ENCODE data around the gene MCCC1. TPM values are rescaled to one million over a fixed set of nuclear protein-coding genes. Genes with fewer than 3 reads are reported as not detected.
"Not testable (repeated sequence)": the region's sequence is repeated elsewhere in the genome, so short reads cannot be mapped to it uniquely, and the experiment has no call there.

The MCCC1 gene
- total RNA-seq, 1 donor = 14.7 TPM

GRCh38 chr3:183015185-183015584 is 84.1 kb downstream of the MCCC1 start:
- no peak for TF ChIP-seq CTCF (IDR thresholded peaks at IDR 0.05; ENCODE audit: insufficient read depth, low read depth, low read length)
- no peak for DNase-seq (ENCODE audit: low read depth)
- no peak overlapping the region for H3K4me3 ChIP-seq (ENCODE audit: low read depth, low read length)

GRCh38 chr3:183013856-183014255 is 85.4 kb downstream of the MCCC1 start:
- DNase-seq (ENCODE audit: low read depth) = no peak
- H3K4me3 ChIP-seq (ENCODE audit: low read depth, low read length) = no peak overlapping the region
- no peak for TF ChIP-seq CTCF (IDR thresholded peaks at IDR 0.05; ENCODE audit: insufficient read depth, low read depth, low read length)

- no peak for TF ChIP-seq CTCF (IDR thresholded peaks at IDR 0.05; ENCODE audit: insufficient read depth, low read depth, low read length)
- H3K4me3 ChIP-seq (ENCODE audit: low read depth, low read length) = no peak overlapping the region
These were observed 86.2 kb downstream of the MCCC1 start for GRCh38 chr3:183013074-183013473.

GRCh38 chr3:183008800-183009199 is 90.5 kb downstream of the MCCC1 start:
- H3K4me3 ChIP-seq (ENCODE audit: low read depth, low read length) = no peak overlapping the region
- DNase-seq (ENCODE audit: low read depth) = peak; percentile 12
- no peak for TF ChIP-seq CTCF (IDR thresholded peaks at IDR 0.05; ENCODE audit: insufficient read depth, low read depth, low read length)

More at GRCh38 chr3:183013074-183013473, 86.2 kb downstream of the MCCC1 start:
- no peak for DNase-seq (ENCODE audit: low read depth)

GRCh38 chr3:183008303-183008702 is 91.0 kb downstream of the MCCC1 start:
- DNase-seq (ENCODE audit: low read depth) = no peak
- no peak overlapping the region for H3K4me3 ChIP-seq (ENCODE audit: low read depth, low read length)
- no peak for TF ChIP-seq CTCF (IDR thresholded peaks at IDR 0.05; ENCODE audit: insufficient read depth, low read depth, low read length)

GRCh38 chr3:183006396-183007002 is 92.8 kb downstream of the MCCC1 start:
- TF ChIP-seq CTCF (IDR thresholded peaks at IDR 0.05; ENCODE audit: insufficient read depth, low read depth, low read length) = no peak
- no peak overlapping the region for H3K4me3 ChIP-seq (ENCODE audit: low read depth, low read length)
- no peak for DNase-seq (ENCODE audit: low read depth)

GRCh38 chr3:182999767-183000166 is 99.5 kb downstream of the MCCC1 start:
- DNase-seq (ENCODE audit: low read depth) = no peak
- no peak overlapping the region for H3K4me3 ChIP-seq (ENCODE audit: low read depth, low read length)
- TF ChIP-seq CTCF (IDR thresholded peaks at IDR 0.05; ENCODE audit: insufficient read depth, low read depth, low read length) = no peak

GRCh38 chr3:182993486-182994201 is 105.7 kb downstream of the MCCC1 start:
- DNase-seq (ENCODE audit: low read depth); H3K4me3 ChIP-seq (ENCODE audit: low read depth, low read length): not testable (repeated sequence)
